GM12878 (cell line): ENCODE data around the gene COL27A1. TPM values are rescaled to one million over a fixed set of nuclear protein-coding genes. Genes with fewer than 3 reads are reported as not detected.

Experiments used
- ATAC-seq: fragments of 200-7000 bp; cut with Tn5 transposase; 3 replicates; pipeline ENCODE4 v1.9.1; 2020; ENCODE audit warnings: mild to moderate bottlenecking, moderate library complexity
- BruUV-seq: library from RNA; stranded (reverse); fragments of 400-500 nt; replicated peaks from 2 replicates; lab custom pipeline; 2021; lab: Mats Ljungman, UMichigan
- CTCF ChIA-PET: fragments of 300-600 bp; sonication (Branson Sonifier 250); formaldehyde crosslinking; extraction: SDS; loops from one replicate; lab custom pipeline; 2021; ENCODE audit warnings: inconsistent platforms; lab: Yijun Ruan, JAX
- POLR2A ChIA-PET: fragments of 350-600 bp; formaldehyde crosslinking; extraction: SDS; loops from one replicate; lab custom pipeline; 2021; ENCODE audit warnings: inconsistent platforms; lab: Charles Lee
- RAD21 ChIA-PET: fragments of 300-600 bp; sonication (Branson Sonifier 250); formaldehyde crosslinking; loops from one replicate; lab custom pipeline; 2023; ENCODE audit warnings: antibody characterized with exemption; ENCODE audit not compliant: unreplicated experiment; lab: Charles Lee
- SMC1A ChIA-PET: fragments of 300-600 bp; sonication (Branson Sonifier 250); formaldehyde crosslinking; loops from one replicate; lab custom pipeline; 2023; ENCODE audit not compliant: unreplicated experiment, uncharacterized antibody; lab: Charles Lee
- DNase-seq: peaks from one replicate; pipeline ENCODE4 v3.0.0-alpha.2; 2011; ENCODE audit warnings: low read depth, low spot score
- FAIRE-seq: peaks from 3 replicates; lab custom pipeline; 2011; peaks lifted over from hg19 to GRCh38; lab: Jason Lieb, UNC
- H2AFZ ChIP-seq: 2 replicates; pipeline ENCODE4 v1.6.0; 2011; ENCODE audit warnings: low read depth, low read length, control low read depth; ENCODE audit not compliant: control insufficient read depth
- H3K27ac ChIP-seq: 2 replicates; pipeline ENCODE4 v1.5.1; 2011; ENCODE audit warnings: control low read depth; ENCODE audit not compliant: control insufficient read depth, insufficient read depth
- H3K27me3 ChIP-seq, 2 experiments: replicated peaks in 1 of 2; 2 replicates each; pipeline versions ENCODE4 v1.6.0 to v1.6.1; 2011; ENCODE audit warnings: low read length in 1 of 2; ENCODE audit not compliant: control insufficient read depth in 2 of 2, insufficient read depth in 2 of 2
- H3K36me3 ChIP-seq, 2 experiments: 2 replicates each; pipeline ENCODE4 v1.5.1; 2011; ENCODE audit warnings: low read length in 1 of 2; ENCODE audit not compliant: control insufficient read depth in 2 of 2, insufficient read depth in 2 of 2
- H3K4me1 ChIP-seq: 2 replicates; pipeline ENCODE4 v1.6.1; 2011; ENCODE audit warnings: mild to moderate bottlenecking, low read length, moderate library complexity, mixed read lengths; ENCODE audit not compliant: control insufficient read depth, insufficient read depth
- H3K4me2 ChIP-seq: 2 replicates; pipeline ENCODE4 v1.6.0; 2011; ENCODE audit warnings: control low read depth; ENCODE audit not compliant: control insufficient read depth, insufficient read depth
- H3K4me3 ChIP-seq: fragments of 200-600 bp; sonication (generic); 2 replicates; pipeline ENCODE4 v1.5.1; 2016
- H3K79me2 ChIP-seq: 2 replicates; pipeline ENCODE4 v1.6.0; 2011; ENCODE audit warnings: low read length; ENCODE audit not compliant: control insufficient read depth, insufficient read depth
- H3K9ac ChIP-seq: 2 replicates; pipeline ENCODE4 v1.8.0; 2011; ENCODE audit warnings: low read length, control low read depth, mixed read lengths; ENCODE audit not compliant: control insufficient read depth, insufficient read depth
- H3K9me3 ChIP-seq: replicated peaks from 3 replicates; pipeline ENCODE4 v1.5.1; 2011; ENCODE audit warnings: mild to moderate bottlenecking, low read length; ENCODE audit not compliant: control insufficient read depth, insufficient read depth
- H4K20me1 ChIP-seq: 2 replicates; pipeline ENCODE4 v1.6.0; 2011; ENCODE audit not compliant: control insufficient read depth, insufficient read depth
- BCL11A ChIP-seq: IDR thresholded peaks from 2 replicates; pipeline ENCODE4 v1.6.1; 2011; ENCODE audit warnings: low read depth, low read length
- CHD2 ChIP-seq: IDR thresholded peaks from 2 replicates; pipeline ENCODE4 v1.6.1; 2011; ENCODE audit warnings: low read depth, low read length, improper control_type of control experiment, borderline replicate concordance
- CHD4 ChIP-seq: fragments of 200-600 bp; sonication (generic); IDR thresholded peaks from 2 replicates; pipeline ENCODE4 v1.6.1; 2016; ENCODE audit warnings: mild to moderate bottlenecking
- CREB1 ChIP-seq: IDR thresholded peaks from 2 replicates; pipeline ENCODE4 v1.6.1; 2012; ENCODE audit warnings: low read depth, mild to moderate bottlenecking, inconsistent platforms
- HSF1 ChIP-seq: fragments of 150-350 bp; IDR thresholded peaks from 2 replicates; pipeline ENCODE4 v1.6.1; 2014; ENCODE audit warnings: mild to moderate bottlenecking, low read depth, low read length
- IRF5 ChIP-seq: fragments of 450-650 bp; IDR thresholded peaks from 2 replicates; pipeline ENCODE4 v1.6.1; 2017; ENCODE audit warnings: borderline replicate concordance
- MEF2A ChIP-seq: IDR thresholded peaks from 2 replicates; pipeline ENCODE4 v1.6.1; 2011; ENCODE audit warnings: low read depth, mild to moderate bottlenecking, low read length, moderate library complexity; ENCODE audit not compliant: insufficient read depth
- MTA2 ChIP-seq: fragments of 450-650 bp; IDR thresholded peaks from 2 replicates; pipeline ENCODE4 v1.6.1; 2016; ENCODE audit warnings: low read depth, mild to moderate bottlenecking, moderate library complexity
- MXI1 ChIP-seq: fragments of 150-350 bp; IDR thresholded peaks from 2 replicates; pipeline ENCODE4 v1.6.1; 2011; ENCODE audit warnings: low read depth, mild to moderate bottlenecking, inconsistent platforms, low read length, improper control_type of control experiment
- NR2C2 ChIP-seq: IDR thresholded peaks from 2 replicates; pipeline ENCODE4 v1.6.1; 2011; ENCODE audit warnings: borderline replicate concordance, low read depth; ENCODE audit not compliant: control insufficient read depth, insufficient read length
- RBBP5 ChIP-seq: fragments of 200-600 bp; sonication (generic); conservative IDR thresholded peaks from 2 replicates; pipeline ENCODE4 v1.6.1; 2016
- RCOR1 ChIP-seq: conservative IDR thresholded peaks from 2 replicates; pipeline ENCODE4 v1.6.1; 2012; ENCODE audit warnings: low read depth, low read length, improper control_type of control experiment
- SKIL ChIP-seq: fragments of 450-650 bp; IDR thresholded peaks from 2 replicates; pipeline ENCODE4 v1.6.1; 2017; ENCODE audit warnings: mild to moderate bottlenecking, low read depth, inconsistent platforms; ENCODE audit not compliant: poor library complexity, severe bottlenecking
- SMAD1 ChIP-seq: fragments of 450-650 bp; IDR thresholded peaks from 2 replicates; pipeline ENCODE4 v1.6.1; 2018; ENCODE audit warnings: mild to moderate bottlenecking, low read depth; ENCODE audit not compliant: partially characterized antibody
- USF1 ChIP-seq: IDR thresholded peaks from 2 replicates; pipeline ENCODE4 v1.6.1; 2011; ENCODE audit warnings: borderline replicate concordance, low read depth, mild to moderate bottlenecking, moderate library complexity, mixed read lengths, low read length; ENCODE audit not compliant: insufficient read depth; ENCODE audit errors: extremely low read length
- ZBTB33 ChIP-seq: fragments of 450-650 bp; IDR thresholded peaks from 2 replicates; pipeline ENCODE4 v1.6.1; 2017; ENCODE audit warnings: mild to moderate bottlenecking
- WGBS: methylation state at CpG from one replicate; pipeline ENCODE4 v1.1.6; 2016; ENCODE audit warnings: low lambda C conversion rate; ENCODE audit not compliant: insufficient replicate concordance, insufficient coverage; ENCODE audit errors: missing lambda C conversion rate; 5-methylcytosine and 5-hydroxymethylcytosine counted together
- in situ Hi-C: fragments of 300-500 bp; cut with MboI; formaldehyde crosslinking; loops from 9 replicates; pipeline ENCODE4 v1.14.3; 2018; ENCODE audit warnings: mixed read lengths
- intact Hi-C: fragments of 100-400 bp; cut with micrococcal nuclease; formaldehyde crosslinking; loops from one replicate; pipeline ENCODE4 v1.14.2; 2022; ENCODE audit not compliant: unreplicated experiment
- polyA plus RNA-seq, 11 experiments: library from polyadenylated mRNA; depleted of rRNA in 4 of 11; unstranded in 6 of 11; stranded (reverse) in 5 of 11; fragments of >200 nt; fragmentation: Nextera tagmentation in 4 of 11; fragmentation: Illumina TruSeq in 1 of 11; extraction: Ambion mirVana in 4 of 11; extraction: Trizol in 1 of 11; gene quantifications; 1 replicate in 1 of 11; 2 replicates in 10 of 11; pipeline versions ENCODE4 v1.2.1 to v1.2.3, GENCODE V29; 2011 to 2016; ENCODE audit warnings: inconsistent platforms in 2 of 11, missing spikeins in 2 of 11, low read depth in 1 of 11
- total RNA-seq, 4 experiments: library from RNA; depleted of rRNA in 3 of 4; stranded (reverse); fragments of >200 nt in 3 of 4; fragmentation: Illumina TruSeq in 1 of 4; extraction: Trizol in 1 of 4; gene quantifications; 2 replicates each; pipeline versions ENCODE4 v1.2.1 to v1.2.3, GENCODE V29; 2013 to 2021

The COL27A1 gene
- total and polyA plus RNA-seq, 10 of the 15 experiments (the other 5 are each of a cell fraction or from before 2014, with no cell fraction given), result 0.10 TPM; not detected in 9

GRCh38 chr9:114134827-114135396 lies 20.4 kb upstream of the COL27A1 start:
- no peak for FAIRE-seq
- ChIA-PET POLR2A (no interaction called here), SMC1A (no interaction called here)

More at GRCh38 chr9:114134827-114135396, 20.4 kb upstream of the COL27A1 start:
- in situ Hi-C loops (no loop called here), intact Hi-C loops (no loop called here)
- BruUV-seq, result no TSS peak
- WGBS, result 0% methylated on average over 5 of the region's 5 CpGs
- RAD21 ChIA-PET, result no interaction called here
- peaks cover 0 to 2% of the 10 kb centered on the region in 2 experiments; a peak in 2 of 4 replicates for H3K27me3 ChIP-seq
- no peak for ATAC-seq
- DNase-seq, result no peak
- no peak overlapping the region for H3K4me2 ChIP-seq
- no peak overlapping the region for H2AFZ ChIP-seq
- no peaks in the 10 kb centered on the region for H4K20me1 ChIP-seq
- no peaks in the 10 kb centered on the region for H3K79me2 ChIP-seq
- H3K9ac ChIP-seq, result no peak overlapping the region
- H3K27ac ChIP-seq, result no peak overlapping the region
- CTCF ChIA-PET, result no interaction called here
- H3K4me3 ChIP-seq, result no peak overlapping the region
- TF ChIP-seq RCOR1 (no peak), HSF1 (no peak), IRF5 (no peak), NR2C2 (no peak), RBBP5 (no peak), USF1 (no peak), SMAD1 (no peak), MTA2 (no peak), MXI1 (no peak), SKIL (no peak), BCL11A (no peak), MEF2A (no peak), CREB1 (no peak), ZBTB33 (no peak), CHD4 (no peak), CHD2 (no peak)
- H3K9me3 ChIP-seq, result no peaks in the 10 kb centered on the region
- H3K36me3 ChIP-seq, result no peaks in the 10 kb centered on the region
- H3K4me1 ChIP-seq, result no peaks in the 10 kb centered on the region
